ENCODE measurements around the gene IQGAP2.

The IQGAP2 gene

DNA sequence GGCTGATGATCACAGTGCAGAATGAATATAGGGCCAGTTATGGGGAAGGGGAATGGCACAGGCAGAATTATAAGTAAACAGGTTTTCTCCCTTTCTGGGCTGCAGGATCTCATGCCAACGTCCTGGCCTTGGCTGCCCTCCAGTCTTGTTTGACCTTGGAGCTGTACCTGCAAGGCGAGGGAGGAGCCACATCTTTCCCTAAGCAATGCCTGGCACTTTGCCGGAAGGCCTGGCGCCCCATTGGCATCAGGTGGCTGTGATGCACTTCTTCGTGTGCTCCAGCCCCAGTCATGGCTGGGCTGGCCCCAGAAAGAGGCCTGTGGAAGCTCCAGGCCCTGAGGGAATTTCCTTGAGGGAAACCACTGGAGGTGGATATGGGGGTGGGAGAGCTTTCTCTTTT lies 16.7 kb upstream of the IQGAP2 start:
- no peak for DNase-seq

DNA sequence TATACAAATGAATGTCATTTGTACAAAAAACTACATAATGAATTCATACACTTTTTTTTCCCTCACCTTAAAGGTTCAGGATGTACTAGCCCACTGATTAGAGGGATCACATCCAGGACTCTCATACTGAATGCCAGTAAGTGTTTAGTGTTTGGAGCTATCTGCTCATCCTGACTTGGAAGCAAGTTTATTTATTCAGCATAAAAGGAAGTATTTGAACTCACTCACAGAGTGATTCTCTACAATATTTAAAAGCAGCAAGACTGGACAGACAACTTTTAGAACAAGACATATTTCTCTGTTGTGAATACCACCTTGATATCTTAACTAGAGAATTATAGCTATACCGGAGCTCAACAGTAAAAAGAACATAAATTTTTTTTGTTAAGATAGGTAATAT lies 14.8 kb upstream of the IQGAP2 start:
- no peak for DNase-seq

DNA sequence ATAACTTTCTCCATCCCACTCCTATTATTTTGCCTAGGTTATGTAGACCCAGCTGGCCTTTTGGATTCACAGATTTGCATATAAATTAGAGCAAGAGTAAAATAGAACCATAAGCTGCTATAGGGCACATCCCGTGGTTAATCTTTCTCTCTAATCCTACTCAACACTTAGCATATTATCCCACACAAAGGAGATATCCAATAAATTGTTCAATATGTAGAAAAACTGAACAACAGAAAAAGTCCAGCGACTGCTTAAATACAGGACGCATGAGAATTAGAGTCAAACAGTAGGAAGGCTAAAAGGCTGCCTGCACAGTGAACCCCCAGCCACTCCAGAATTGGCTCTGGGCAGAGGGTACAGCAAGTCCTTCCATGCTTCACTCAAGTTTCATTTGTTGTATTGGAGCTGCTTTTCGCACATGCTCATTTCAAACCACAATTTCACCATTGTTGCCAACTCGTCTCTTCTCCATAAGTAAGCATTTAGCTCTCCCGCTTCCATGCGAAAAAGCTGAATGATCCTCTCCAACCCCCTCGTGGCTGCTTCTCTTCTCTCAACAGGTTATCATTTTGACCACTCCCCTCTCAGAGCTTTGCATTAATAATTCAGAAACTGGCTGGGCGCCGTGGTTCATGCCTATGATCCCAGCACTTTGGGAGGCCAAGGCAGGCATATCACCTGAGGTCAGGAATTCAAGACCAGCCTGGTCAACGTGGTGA lies 14.1 kb upstream of the IQGAP2 start:
- no peak for DNase-seq

DNA sequence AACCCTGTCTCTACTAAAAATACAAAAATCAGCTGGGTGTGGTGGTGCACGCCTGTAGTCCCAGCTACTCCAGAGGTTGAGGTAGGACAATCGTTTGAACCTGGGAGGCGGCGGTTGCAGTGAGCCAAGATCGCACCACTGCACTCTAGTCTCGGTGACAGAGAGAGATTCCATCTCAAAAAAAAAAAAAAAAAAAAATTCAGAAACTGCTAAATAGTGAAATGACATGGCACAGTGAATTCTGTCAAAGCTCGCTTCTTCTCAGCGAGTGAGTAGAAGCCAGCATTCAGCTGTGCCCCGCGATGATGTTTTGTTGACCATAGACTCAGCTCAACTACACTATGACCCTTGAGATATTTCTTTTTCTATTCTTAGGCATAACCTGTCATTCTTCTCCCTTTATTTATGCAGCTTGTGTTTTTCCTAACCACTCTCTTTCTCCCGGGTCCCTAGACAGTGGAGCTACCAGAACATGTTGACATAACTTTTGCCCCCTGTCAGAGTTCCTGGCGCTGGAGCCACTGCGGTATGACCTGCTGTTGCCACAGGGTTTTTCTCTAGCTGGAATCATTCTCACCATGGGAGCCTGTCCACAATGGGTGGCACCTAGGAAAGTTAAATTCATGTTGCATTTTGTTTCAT lies 13.5 kb upstream of the IQGAP2 start:
- no peak for DNase-seq

DNA sequence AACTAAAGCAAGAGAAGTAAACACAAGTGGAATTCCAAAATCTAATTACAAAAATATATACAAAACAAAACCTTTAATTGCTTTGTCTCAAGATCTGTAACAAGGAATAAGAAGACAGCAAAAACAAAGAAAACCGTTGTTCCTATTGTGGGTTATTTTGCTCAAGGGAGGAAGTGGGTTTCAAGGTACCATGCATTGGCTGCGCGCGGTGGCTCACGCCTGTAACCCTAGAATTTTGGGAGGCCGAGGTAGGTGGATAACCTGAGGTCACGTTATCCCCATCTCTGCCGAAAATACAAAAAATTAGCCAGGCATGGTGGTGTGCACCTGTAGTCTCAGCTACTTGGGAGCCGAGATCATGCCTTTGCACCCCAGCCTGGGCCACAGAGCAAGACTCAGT lies 12.1 kb upstream of the IQGAP2 start:
- DNase-seq: no peak

DNA sequence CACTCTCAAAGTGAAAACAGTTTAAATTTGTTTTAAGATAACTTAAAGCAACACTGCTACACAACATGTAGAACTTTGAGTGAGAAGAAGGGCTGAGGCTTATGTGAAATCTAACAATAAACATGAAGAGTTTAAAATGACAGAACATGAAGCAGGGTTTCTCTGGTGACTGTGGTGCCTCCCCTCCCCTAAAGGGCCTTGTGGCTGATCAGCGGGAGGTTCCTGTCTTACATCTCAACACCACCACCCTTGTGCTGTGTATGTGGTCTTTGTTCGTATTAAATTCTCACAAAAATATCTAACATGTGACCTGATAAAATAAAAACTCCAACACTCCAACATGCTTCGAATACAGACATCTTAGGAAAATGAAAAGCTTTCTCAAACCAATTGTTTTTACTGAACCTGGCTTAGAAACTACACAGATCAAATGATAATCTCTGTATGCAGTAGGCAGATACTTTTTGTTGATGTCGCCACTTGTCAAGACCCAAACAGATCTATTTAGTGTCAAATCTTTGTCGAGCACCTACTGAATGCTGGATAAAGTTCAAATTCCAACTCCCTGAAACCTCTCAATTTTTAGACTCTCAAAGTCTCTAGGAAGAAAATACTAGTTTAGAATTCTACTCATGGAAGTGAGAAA lies 9.9 kb upstream of the IQGAP2 start:
- no peak for DNase-seq

DNA sequence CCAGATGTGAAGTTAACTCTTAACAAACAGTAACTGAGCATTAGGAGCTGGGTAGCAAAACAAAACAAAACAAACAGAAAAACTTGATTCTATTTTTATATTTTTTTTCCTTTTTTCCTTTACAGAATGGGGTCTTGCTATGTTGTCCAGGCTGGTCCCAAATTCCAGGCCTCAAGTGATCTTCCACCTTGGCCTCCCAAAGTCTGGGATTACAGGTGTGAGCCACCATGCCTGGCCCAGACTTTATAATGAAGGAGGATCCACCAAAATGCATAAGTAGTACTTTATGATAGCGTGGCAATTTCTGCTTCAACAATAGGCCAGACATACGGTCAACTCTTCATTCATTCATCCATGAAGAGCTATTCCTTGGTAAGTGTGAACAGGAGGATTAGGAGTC lies 5.9 kb upstream of the IQGAP2 start:
- no peak for DNase-seq

DNA sequence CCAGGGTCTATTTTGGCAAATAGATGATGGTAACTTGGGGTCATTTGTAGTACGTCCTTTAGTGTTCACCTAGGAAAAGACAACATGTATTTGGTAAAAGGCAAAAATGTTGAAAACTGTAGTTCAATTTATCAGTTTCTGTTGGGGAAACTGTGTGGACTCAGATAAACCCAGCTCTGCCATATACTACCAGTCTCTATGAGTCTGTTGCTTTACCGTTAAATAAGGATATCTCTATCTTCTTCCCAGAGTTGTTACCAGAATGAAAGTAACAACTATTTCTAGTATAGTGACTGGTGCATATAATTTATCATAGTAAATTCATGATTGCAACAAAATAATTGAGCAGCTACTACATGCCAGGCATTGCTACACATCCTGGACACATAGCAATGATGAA lies 3.8 kb upstream of the IQGAP2 start:
- DNase-seq: no peak

DNA sequence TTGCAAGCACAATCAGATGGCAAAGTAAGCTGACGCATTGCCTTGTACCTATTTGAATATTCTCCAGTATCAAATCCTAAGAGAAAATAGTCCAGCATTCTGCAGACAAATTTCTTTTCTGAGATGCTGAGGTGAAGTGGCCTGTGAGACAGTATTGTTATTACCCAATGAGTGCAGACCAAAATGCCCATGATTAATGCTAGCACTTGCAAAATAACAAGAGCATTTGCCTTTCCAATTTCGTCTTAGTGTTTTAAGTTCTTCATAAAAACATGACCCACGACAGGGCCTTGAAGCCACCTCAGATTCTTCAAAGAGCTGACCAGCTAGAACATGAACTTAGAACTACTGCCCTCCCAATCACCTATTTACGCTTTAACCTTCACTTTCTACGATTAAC lies 2.6 kb upstream of the IQGAP2 start:
- no peak for DNase-seq

DNA sequence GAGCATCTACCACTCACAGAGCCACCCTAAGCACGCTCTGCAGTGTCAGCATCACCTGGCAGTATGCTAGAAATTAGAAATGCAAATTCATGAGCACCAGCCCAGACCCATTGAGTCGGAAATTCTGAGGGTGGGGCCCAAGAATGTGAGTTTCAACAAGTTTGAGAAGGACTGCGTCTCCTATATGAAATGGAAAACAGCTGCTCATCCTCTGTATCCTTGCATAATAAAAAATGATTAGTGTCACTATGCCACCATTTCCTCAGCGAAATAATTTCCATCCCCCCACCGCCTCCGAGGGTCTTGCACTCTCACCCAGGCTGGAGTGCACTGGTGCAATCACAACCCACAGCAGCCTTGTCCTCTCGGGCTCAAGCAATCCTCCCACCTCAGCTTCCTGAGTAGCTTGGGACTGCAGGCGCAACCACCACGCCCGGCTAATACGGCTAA lies 1.3 kb upstream of the IQGAP2 start:
- DNase-seq: no peak

DNA sequence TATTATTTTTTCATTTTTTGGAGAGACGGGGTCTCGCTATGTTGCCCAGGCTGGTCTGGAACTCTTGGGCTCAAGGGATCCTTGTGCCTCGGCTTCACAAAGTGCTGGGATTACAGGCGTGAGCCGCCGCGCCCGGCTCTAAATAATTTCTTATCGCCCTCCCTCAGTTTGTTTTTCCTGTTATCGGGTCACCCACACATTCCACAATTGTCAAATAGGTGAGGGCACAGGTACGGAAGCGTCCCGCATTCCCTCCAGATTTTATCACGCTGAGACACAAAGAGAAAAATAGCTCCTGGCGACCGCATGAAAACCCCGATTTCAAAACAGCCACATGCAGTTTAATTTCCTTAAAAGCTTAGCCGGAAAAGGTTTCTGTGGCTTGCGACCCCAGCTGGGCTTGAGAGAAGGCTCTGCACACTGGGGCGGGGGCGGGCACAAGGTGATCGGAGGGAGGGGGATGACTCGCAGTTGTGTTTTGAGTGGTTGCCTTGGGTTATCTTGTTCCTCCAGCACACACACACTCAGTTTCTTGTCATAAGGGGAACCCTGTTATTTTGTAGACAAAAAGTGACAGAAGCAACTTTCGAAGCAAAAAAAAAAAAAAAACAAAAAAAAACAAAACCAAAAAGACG lies 717 bp upstream of the IQGAP2 start:
- DNase-seq: peak; percentile 25 to 56 (median 38)

DNA sequence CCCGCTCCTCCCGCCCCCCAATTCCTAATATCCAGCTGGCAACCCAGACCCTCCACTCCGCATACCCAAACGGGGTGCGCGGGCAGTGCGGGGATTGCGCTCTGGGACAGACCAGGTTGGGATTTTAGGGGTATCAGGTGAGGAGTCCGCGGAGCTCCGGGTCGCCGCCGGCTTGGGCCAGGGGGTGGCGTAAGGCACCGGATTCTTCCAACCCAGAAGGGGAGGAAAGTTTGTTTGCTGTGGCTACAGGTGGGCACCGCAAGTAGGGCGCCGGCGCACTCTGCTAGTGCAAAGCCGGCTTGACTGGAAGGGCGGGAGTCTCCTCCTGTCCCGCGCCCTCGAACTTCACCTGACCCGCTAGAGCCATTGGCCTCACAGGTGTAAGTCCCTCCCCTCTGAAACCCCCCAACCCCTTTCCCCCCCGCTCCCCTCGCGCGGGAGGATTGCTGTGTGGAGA lies 709 bp downstream of the IQGAP2 start:
- DNase-seq: peak; percentile 19 to 44 (median 28)

DNA sequence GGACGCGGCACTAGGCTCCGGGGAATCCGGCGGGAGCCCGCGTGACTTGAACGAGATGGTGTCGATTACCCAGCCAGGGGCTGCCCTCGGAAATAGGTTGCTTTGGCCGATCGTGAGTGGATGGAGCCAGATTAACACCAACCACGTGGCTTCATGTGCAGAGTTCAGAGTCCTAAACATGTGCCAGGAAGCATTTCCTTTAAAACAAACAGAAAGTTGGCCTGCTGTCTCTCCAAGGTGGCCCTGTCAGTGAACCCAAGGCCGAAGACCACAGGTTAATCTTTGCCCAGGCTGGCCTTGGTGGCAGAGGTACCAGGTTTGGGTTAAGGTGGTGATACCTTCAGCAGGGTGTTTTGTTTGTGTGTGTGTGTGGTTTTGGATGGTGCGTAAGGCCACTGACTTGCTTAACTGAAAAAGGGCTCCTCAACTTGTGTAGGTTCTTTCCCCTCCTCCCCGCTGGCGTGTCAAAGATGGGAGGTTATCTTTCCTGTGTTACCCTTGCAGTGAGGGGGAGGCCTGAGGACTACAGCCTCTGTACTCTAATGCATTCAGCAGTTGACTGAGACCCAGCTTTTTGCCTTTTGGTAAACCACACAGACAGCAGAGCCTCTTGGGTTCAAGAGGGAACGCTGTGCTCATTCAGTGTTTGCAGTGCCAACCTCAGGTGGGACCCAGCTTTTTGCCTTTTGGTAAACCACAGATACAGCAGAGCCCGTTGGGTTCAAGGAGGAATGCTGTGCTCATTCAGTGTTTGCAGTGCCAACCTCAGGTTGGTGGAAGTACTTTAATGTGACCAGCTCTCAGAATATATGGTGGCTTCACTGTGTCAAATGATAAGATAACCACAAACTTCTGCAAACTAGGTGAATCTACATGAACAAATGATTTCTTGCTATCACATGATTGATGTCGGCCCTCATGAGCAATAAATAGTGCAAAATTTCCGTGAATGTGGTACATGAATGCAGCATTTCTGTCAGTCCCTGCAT lies 1.4 kb downstream of the IQGAP2 start:
- peak; percentile 19 to 44 (median 28) for DNase-seq

DNA sequence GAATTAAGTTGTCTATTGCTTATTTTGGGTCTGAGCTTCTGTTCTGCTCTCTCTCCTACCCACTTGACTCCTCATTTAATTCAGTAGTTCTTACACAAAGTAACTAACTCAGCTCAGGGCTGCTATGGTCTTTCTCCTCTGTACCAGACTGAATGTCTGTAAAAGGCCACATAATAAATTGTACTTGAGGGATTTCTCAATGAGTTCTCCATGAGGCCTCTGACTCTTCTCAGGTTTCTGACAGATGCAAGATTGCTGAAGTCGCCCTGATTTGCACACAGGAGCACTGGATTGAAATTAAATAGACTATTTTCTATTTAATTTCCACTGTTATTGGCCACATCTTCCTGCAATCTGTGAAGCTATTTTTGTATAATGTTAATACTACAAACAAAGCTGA lies 2.9 kb downstream of the IQGAP2 start:
- no peak for DNase-seq

DNA sequence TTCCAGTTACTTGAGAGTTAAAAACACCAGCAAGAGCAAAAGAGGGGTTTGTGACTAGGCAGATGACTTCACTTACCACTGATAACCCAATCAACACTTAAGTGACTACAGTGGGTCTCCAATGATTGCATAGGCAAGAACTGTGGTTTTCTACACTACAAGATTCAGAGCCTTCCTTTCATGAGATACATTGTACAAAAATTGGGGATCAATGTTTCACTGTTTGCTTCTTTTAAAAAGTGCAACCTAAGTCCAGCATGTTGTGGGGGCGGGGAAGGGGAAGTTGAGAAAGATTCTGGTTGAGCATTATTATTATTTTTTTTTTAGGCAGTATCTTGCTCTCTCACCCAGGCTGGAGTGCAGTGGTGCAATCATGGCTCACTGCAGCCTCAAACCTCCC lies 3.6 kb downstream of the IQGAP2 start:
- no peak for DNase-seq

DNA sequence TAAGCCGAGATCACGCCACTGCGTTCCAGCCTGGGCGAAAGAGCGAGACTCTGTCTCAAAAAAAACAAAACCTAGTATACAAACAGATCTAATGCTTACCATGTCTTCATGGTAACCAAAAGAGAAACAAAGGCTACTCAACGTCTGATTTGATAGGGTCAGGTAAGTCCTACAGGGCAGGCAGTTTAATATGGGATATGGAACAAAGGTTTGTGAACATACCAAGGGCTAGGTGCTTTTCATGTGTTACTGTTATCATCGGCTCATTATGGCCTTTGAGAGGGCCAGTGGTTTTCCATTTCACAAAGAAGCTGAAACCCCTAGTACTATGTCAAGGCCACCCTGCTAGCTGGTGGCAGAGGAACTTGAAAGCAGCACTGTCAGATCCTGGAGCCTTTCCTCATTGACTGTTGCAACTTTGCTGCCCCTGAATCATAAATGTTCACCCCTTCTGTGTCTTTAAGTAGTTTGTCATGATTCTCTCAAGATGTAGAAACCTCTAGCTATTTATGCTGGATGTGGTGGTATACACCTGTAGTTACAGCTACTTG lies 5.1 kb downstream of the IQGAP2 start:
- DNase-seq: no peak

DNA sequence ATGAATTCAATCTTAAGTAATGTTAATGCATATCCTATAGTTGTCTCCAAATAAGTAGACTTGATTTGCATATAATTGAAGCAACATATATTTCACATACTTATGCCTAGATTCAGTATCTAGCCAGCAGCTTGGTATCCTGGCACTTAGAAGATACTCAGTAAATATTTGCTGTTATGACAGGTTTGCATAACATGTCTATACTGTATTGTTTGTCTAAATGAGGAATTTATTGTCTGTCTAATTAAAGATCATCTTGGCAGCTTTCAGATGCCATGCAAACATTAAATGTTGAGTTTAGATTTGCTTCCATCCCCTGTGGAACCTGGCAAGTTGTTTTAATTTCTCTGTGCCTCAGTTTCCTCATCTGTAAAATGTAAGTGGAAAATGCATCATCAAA lies 9.4 kb downstream of the IQGAP2 start:
- no peak for DNase-seq

DNA sequence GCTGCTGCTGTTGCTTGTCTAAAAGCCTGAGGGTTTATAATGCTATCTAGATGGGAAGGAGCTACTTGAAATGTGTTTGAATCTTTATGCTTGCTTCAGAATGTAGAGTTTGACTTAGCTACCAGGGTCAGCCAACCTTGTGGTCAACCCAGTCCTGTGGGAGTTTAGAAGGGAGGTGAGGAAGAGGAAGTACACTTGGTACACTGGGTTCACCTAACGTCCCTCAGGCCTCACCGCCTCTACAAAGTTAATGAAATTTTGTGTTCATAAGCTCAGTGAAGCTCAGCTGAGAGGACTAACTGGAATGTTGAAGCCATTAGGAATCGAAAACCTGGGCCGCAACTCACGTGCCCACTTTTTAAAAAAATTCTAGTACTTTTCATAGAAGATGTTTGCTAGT lies 10.7 kb downstream of the IQGAP2 start:
- DNase-seq: no peak

DNA sequence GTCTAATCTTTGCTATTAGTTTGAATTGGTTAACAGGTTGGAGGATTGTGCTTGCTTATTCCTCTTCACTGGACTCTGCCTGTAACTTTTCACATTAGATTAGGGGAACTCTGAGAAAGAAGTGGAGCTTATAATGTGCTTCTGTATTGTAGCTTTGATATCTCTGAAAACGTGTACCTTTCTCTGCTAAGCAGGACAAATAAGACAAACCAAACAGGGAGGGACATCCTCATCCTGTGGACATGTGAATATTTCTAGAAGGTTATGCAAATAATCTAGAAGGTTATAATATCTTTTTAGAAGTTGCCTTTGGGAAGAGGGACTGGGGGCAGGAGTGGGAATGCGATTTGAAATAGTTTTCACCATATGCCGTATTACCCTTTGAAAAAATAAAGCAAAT lies 11.7 kb downstream of the IQGAP2 start:
- no peak for DNase-seq

DNA sequence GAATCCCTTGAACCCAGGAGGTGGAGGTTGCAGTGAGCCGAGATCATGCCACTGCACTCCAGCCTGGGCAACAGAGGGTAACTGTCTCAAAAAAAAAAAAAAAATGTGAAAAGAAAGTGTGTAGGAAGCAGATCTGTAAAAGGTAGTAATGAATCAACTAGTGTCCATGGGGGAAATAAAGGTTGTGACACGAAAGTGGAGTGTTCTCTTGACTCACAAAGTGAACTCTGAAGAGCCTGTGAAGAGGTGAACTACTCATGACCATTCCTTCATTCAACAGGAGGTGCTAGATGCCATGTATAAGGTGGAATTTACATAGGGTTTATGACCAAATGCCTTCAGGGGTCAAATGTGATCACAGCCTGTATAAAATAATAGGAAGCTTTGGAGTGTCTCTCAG lies 12.8 kb downstream of the IQGAP2 start:
- DNase-seq: no peak

DNA sequence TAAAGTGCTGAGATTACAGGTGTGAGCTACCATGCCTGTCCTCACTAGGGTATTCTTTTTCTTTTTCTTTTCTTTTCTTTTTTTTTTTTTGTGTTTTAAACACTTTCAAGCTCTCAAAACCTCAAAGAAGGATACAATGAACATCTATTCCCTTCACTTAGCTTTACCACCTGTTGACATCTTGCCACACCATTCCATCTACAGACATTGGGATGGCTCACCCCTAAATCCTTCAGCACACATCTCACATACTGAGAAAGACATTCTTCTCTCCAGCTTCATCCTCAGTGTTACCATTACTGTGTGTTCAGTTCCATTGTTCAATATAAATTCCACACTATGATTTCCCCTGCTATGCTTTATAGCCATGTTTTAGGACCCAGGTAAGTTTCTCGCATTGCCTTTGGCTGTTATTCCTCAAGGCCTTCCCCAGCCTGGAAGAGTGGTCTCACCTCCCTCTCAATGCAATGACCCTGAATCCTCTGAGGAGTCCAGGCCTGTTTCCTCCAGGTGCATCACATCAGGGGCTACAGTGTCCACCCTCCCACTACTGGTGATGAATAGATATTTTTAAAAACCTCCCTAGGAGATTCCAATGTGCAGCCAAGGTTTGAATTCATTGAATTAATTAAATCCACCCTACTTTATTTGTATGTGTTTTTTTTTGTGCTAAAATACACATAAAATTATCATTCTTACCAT lies 16.7 kb downstream of the IQGAP2 start:
- DNase-seq: no peak

DNA sequence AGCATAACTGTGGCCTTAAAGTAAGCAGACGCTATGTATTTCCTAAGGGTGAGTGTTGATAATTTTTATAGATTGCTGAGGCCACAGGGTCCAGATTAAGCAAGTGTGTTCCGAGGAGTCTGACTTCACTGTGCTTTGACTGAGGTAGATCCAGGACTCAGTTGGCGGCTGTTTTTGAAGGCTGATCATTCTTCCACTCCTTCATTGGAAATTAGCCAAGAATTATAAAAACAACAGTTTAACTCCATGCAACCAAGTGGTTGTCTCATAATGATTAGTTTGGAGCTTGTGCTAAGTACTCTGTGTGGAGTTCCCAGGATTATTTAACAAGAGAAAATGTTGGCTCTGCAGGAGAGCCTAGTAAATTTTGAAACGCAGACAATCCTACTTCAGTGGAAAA lies 19.1 kb downstream of the IQGAP2 start:
- DNase-seq: no peak

Measured in activated CD4-positive, CD25-positive, alpha-beta regulatory T cell (primary cell).